Measurements from ENCODE around the gene CEACAM7.

GRCh38 chr19:41707871-41708371, 19.9 kb upstream of the CEACAM7 start:
- TF ChIP-seq BACH2 (CRISPR knock-in tag; IDR thresholded peaks at IDR 0.05; ENCODE audit: borderline replicate concordance), result no peak
- TF ChIP-seq CREB5 (CRISPR knock-in tag; IDR thresholded peaks at IDR 0.05; ENCODE audit: low read depth), result no peak
- TF ChIP-seq CSDC2 (CRISPR knock-in tag; IDR thresholded peaks at IDR 0.05), result no peak
- no peak for TF ChIP-seq ZC3H10 (CRISPR knock-in tag; IDR thresholded peaks at IDR 0.05)
- no peak for TF ChIP-seq ISL1 (CRISPR knock-in tag; IDR thresholded peaks at IDR 0.05)
- no peak for TF ChIP-seq SNAI2 (CRISPR knock-in tag; IDR thresholded peaks at IDR 0.05)
- no peak for TF ChIP-seq GLIS3 (CRISPR knock-in tag; IDR thresholded peaks at IDR 0.05)
- TF ChIP-seq ZNF70 (CRISPR knock-in tag; IDR thresholded peaks at IDR 0.05), result no peak
- TF ChIP-seq PATZ1 (CRISPR knock-in tag; IDR thresholded peaks at IDR 0.05; ENCODE audit: borderline replicate concordance), result no peak
- TF ChIP-seq, protein P1, sequence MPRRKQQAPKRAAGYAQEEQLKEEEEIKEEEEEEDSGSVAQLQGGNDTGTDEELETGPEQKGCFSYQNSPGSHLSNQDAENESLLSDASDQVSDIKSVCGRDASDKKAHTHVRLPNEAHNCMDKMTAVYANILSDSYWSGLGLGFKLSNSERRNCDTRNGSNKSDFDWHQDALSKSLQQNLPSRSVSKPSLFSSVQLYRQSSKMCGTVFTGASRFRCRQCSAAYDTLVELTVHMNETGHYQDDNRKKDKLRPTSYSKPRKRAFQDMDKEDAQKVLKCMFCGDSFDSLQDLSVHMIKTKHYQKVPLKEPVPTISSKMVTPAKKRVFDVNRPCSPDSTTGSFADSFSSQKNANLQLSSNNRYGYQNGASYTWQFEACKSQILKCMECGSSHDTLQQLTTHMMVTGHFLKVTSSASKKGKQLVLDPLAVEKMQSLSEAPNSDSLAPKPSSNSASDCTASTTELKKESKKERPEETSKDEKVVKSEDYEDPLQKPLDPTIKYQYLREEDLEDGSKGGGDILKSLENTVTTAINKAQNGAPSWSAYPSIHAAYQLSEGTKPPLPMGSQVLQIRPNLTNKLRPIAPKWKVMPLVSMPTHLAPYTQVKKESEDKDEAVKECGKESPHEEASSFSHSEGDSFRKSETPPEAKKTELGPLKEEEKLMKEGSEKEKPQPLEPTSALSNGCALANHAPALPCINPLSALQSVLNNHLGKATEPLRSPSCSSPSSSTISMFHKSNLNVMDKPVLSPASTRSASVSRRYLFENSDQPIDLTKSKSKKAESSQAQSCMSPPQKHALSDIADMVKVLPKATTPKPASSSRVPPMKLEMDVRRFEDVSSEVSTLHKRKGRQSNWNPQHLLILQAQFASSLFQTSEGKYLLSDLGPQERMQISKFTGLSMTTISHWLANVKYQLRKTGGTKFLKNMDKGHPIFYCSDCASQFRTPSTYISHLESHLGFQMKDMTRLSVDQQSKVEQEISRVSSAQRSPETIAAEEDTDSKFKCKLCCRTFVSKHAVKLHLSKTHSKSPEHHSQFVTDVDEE (CRISPR knock-in tag; IDR thresholded peaks at IDR 0.05), result no peak
- TF ChIP-seq ARNTL (CRISPR knock-in tag; IDR thresholded peaks at IDR 0.05; ENCODE audit: borderline replicate concordance, low read depth), result no peak
- no peak for TF ChIP-seq RARB (CRISPR knock-in tag; IDR thresholded peaks at IDR 0.05)
- no peak for TF ChIP-seq ZFP3 (CRISPR knock-in tag; IDR thresholded peaks at IDR 0.05)
- TF ChIP-seq, protein P2, sequence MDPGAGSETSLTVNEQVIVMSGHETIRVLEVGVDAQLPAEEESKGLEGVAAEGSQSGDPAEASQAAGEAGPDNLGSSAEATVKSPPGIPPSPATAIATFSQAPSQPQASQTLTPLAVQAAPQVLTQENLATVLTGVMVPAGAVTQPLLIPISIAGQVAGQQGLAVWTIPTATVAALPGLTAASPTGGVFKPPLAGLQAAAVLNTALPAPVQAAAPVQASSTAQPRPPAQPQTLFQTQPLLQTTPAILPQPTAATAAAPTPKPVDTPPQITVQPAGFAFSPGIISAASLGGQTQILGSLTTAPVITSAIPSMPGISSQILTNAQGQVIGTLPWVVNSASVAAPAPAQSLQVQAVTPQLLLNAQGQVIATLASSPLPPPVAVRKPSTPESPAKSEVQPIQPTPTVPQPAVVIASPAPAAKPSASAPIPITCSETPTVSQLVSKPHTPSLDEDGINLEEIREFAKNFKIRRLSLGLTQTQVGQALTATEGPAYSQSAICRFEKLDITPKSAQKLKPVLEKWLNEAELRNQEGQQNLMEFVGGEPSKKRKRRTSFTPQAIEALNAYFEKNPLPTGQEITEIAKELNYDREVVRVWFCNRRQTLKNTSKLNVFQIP (CRISPR knock-in tag; IDR thresholded peaks at IDR 0.05; ENCODE audit: borderline replicate concordance, low read depth), result no peak

Measured in SK-N-SH treated with all-trans-retinoic acid at 6 μM for 48 hours (cell line).